Upper lobe of right lung (tissue), 1 donor: ENCODE measurements around the gene PFKFB1. TPM values are rescaled to one million over a fixed set of nuclear protein-coding genes. Genes with fewer than 3 reads are reported as not detected.

Experiments used
- ATAC-seq: fragments of 200-7000 bp; cut with Tn5 transposase; one replicate; pipeline ENCODE4 v1.9.1; 2020; ENCODE audit warnings: mild to moderate bottlenecking, moderate library complexity
- DNase-seq: peaks from one replicate; pipeline ENCODE4 v3.0.0-alpha.2; 2020
- H3K27ac ChIP-seq: fragments of 200-600 bp; one replicate; pipeline ENCODE4 v1.8.0; 2022
- H3K27me3 ChIP-seq: fragments of 200-600 bp; one replicate; pipeline ENCODE4 v1.8.0; 2022; ENCODE audit warnings: mild to moderate bottlenecking
- H3K36me3 ChIP-seq: fragments of 200-600 bp; one replicate; pipeline ENCODE4 v1.8.0; 2022
- H3K4me1 ChIP-seq: fragments of 200-600 bp; one replicate; pipeline ENCODE4 v1.8.0; 2022
- H3K4me3 ChIP-seq: fragments of 200-600 bp; one replicate; pipeline ENCODE4 v1.8.0; 2022; ENCODE audit warnings: mild to moderate bottlenecking
- H3K9me3 ChIP-seq: fragments of 200-600 bp; one replicate; pipeline ENCODE4 v1.8.0; 2022
- intact Hi-C: fragments of 100-400 bp; cut with DNase I; formaldehyde crosslinking; loops from one replicate; pipeline ENCODE4 v1.11.0; 2022
- total RNA-seq: library from RNA; stranded (reverse); fragmentation: NEBNext Ultra II Directional; extraction: Animal tissue kit (Norgen Biotek cat#: 25700); gene quantifications from one replicate; pipeline ENCODE4 v1.2.1, GENCODE V29; 2021
- TF ChIP-seq, protein P1 (sequence below): fragments of 200-600 bp; IDR thresholded peaks from one replicate; pipeline ENCODE4 v1.8.0; 2022; ENCODE audit warnings: antibody characterized with exemption
- donor health status: DM: no; HTN: yes; CAD: no; lungs with severe emphysema.

The PFKFB1 gene
- total RNA-seq, 1 donor from 2014 or later, result not detected

DNA sequence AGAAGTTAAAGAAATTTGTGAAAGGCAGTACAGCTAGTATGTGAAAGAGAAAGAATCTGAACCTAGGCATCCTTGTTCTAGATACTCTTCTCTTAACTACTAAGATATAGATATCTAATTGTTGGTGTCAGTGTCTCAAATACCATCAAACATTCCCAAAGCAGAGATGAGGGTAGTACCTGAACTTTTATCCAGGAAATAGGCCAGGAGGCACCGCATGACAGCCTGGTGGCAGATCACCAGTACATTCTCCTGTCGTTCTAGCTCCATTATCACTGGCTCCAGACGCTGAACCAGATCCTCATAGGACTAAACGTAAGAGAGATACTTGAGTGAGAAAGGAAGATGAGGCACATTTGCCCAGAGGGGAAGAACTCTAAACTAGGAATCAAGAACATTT lies 56.6 kb downstream of the PFKFB1 start:
- H3K4me3 ChIP-seq, result no peak overlapping the region
- H3K36me3 ChIP-seq, result no peaks in the 10 kb centered on the region
- ATAC-seq (no peak), DNase-seq (no peak)
- no peaks in the 10 kb centered on the region for H3K9me3 ChIP-seq
- intact Hi-C loops, result no loop called here
- H3K27ac ChIP-seq, result no peak overlapping the region
- no peaks in the 10 kb centered on the region for H3K4me1 ChIP-seq
- TF ChIP-seq, protein P1, sequence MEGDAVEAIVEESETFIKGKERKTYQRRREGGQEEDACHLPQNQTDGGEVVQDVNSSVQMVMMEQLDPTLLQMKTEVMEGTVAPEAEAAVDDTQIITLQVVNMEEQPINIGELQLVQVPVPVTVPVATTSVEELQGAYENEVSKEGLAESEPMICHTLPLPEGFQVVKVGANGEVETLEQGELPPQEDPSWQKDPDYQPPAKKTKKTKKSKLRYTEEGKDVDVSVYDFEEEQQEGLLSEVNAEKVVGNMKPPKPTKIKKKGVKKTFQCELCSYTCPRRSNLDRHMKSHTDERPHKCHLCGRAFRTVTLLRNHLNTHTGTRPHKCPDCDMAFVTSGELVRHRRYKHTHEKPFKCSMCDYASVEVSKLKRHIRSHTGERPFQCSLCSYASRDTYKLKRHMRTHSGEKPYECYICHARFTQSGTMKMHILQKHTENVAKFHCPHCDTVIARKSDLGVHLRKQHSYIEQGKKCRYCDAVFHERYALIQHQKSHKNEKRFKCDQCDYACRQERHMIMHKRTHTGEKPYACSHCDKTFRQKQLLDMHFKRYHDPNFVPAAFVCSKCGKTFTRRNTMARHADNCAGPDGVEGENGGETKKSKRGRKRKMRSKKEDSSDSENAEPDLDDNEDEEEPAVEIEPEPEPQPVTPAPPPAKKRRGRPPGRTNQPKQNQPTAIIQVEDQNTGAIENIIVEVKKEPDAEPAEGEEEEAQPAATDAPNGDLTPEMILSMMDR, result no peak
- no peaks in the 10 kb centered on the region for H3K27me3 ChIP-seq

GRCh38 chrX:54935306-54935705 lies 58.7 kb downstream of the PFKFB1 start:
- Histone ChIP-seq H3K4me1 (no peaks in the 10 kb centered on the region), H3K27me3 (no peaks in the 10 kb centered on the region), H3K9me3 (no peaks in the 10 kb centered on the region), H3K27ac (no peak overlapping the region), H3K36me3 (no peaks in the 10 kb centered on the region), H3K4me3 (no peak overlapping the region)
- ATAC-seq (no peak), DNase-seq (no peak)
- TF ChIP-seq, protein P1, result no peak
- intact Hi-C loops, result no loop called here

GRCh38 chrX:54934890-54935289 lies 59.1 kb downstream of the PFKFB1 start:
- no peaks in the 10 kb centered on the region for H3K27me3 ChIP-seq
- TF ChIP-seq, protein P1, result no peak
- no peaks in the 10 kb centered on the region for H3K9me3 ChIP-seq
- H3K4me1 ChIP-seq, result no peaks in the 10 kb centered on the region
- H3K4me3 ChIP-seq, result no peak overlapping the region
- H3K27ac ChIP-seq, result no peak overlapping the region
- ATAC-seq (no peak), DNase-seq (no peak)
- intact Hi-C loops, result no loop called here
- no peaks in the 10 kb centered on the region for H3K36me3 ChIP-seq

DNA sequence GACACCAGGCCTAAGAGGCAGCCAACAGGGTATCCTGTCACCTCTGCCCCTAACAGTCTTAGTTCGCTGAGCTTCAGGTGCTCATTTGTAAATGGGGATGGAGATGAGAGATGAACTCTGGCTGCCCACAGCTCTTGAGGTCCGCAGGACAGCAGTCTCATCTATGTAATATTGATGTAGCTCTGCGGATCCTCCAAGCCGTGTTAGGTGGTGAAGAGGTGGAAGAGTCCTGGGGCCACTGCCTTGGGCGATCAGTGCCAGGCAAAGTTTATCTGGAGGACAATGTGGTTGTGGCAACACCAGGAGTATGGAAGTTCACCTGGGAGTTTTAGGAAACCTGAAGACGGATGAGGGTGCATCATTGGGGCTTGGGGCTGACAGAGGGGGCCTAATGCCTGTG lies 59.9 kb downstream of the PFKFB1 start:
- H3K27ac ChIP-seq, result no peak overlapping the region
- TF ChIP-seq, protein P1, result no peak
- intact Hi-C loops, result no loop called here
- no peaks in the 10 kb centered on the region for H3K27me3 ChIP-seq
- H3K4me3 ChIP-seq, result no peak overlapping the region
- ATAC-seq (no peak), DNase-seq (no peak)
- H3K9me3 ChIP-seq, result no peaks in the 10 kb centered on the region
- no peaks in the 10 kb centered on the region for H3K4me1 ChIP-seq
- H3K36me3 ChIP-seq, result no peaks in the 10 kb centered on the region

- no peaks in the 10 kb centered on the region for H3K9me3 ChIP-seq
- H3K27me3 ChIP-seq, result no peaks in the 10 kb centered on the region
- no peaks in the 10 kb centered on the region for H3K36me3 ChIP-seq
- intact Hi-C loops, result no loop called here
- DNase-seq, result no peak
- no peaks in the 10 kb centered on the region for H3K4me1 ChIP-seq
- TF ChIP-seq, protein P1, result no peak
- H3K4me3 ChIP-seq, result no peak overlapping the region
- H3K27ac ChIP-seq, result no peak overlapping the region
- ATAC-seq, result no peak
Measured at GRCh38 chrX:54933150-54933826, 60.7 kb downstream of the PFKFB1 start.

GRCh38 chrX:54931107-54931506 lies 62.9 kb downstream of the PFKFB1 start:
- Histone ChIP-seq H3K27me3 (no peaks in the 10 kb centered on the region), H3K36me3 (no peaks in the 10 kb centered on the region), H3K4me1 (no peaks in the 10 kb centered on the region), H3K4me3 (no peak overlapping the region), H3K27ac (no peak overlapping the region), H3K9me3 (no peaks in the 10 kb centered on the region)
- TF ChIP-seq, protein P1, result no peak
- no peak for DNase-seq
- ATAC-seq, result no peak
- intact Hi-C loops, result no loop called here
